ENCODE measurements around the gene GHITM. TPM values are rescaled to one million over a fixed set of nuclear protein-coding genes. Genes with fewer than 3 reads are reported as not detected.
A peak's percentile ranks its signal among the peaks of the same experiment; 100 is the strongest.

Gene GHITM
- total and polyA plus RNA-seq, 4 donors: 107 to 177 (median 123) TPM

- H3K4me1 ChIP-seq (ENCODE audit: control insufficient read depth in 5 of 5, insufficient read depth in 5 of 5, low read length in 5 of 5): no peaks in the 10 kb centered on the region
- ATAC-seq (ENCODE audit: insufficient read depth, low FRiP score): no peak
- no peak overlapping the region for H3K27ac ChIP-seq (ENCODE audit: low read depth in 1 of 2, low read length in 1 of 2)
- no peaks in the 10 kb centered on the region for H3K36me3 ChIP-seq (ENCODE audit: control insufficient read depth in 4 of 4, insufficient read depth in 4 of 4, low read length in 4 of 4)
- peaks cover 0 to 10% (median 0%) of the 10 kb centered on the region in 3 donors for H3K27me3 ChIP-seq (ENCODE audit: control insufficient read depth in 3 of 3, insufficient read depth in 3 of 3, low read length in 2 of 3)
- no peaks in the 10 kb centered on the region for H3K9me3 ChIP-seq (ENCODE audit: control insufficient read depth in 4 of 4, insufficient read depth in 3 of 4, low read length in 3 of 4)
- peak in 1 of 3 donors; percentile 4 for DNase-seq
- H3K4me3 ChIP-seq: no peak overlapping the region
- WGBS, 2 donors: 82 to 84% methylated on average over 5 of the region's 5 CpGs
- no peak overlapping the region for H3K9ac ChIP-seq (ENCODE audit: insufficient read depth in 1 of 2, low read length in 2 of 2)
- no peak for TF ChIP-seq CTCF (IDR thresholded peaks at IDR 0.05; ENCODE audit: control extremely low read depth, extremely low read depth)
Observed at GRCh38 chr10:84202349-84202748, 63.0 kb downstream of the GHITM start.

Other genes starting within 250 kb of the GHITM start
- gene GPR15LG, start 34.3 kb downstream of the GHITM start, total RNA-seq: not detected
- gene GPR15LG, start 34.3 kb downstream of the GHITM start, polyA plus RNA-seq: under 1 TPM in 1 of 2 donors, not detected in 1; 0.47 TPM
- gene CDHR1, start 55.0 kb downstream of the GHITM start, total RNA-seq: under 1 TPM; 0.17 to 0.46 TPM
- under 1 TPM; 0.10 to 0.49 TPM for gene CDHR1, start 55.0 kb downstream of the GHITM start, polyA plus RNA-seq
- gene LRIT2, start 86.0 kb downstream of the GHITM start, total RNA-seq: not detected
- not detected for gene LRIT2, start 86.0 kb downstream of the GHITM start, polyA plus RNA-seq
- gene LRIT1, start 102.0 kb downstream of the GHITM start, total RNA-seq: not detected
- gene LRIT1, start 102.0 kb downstream of the GHITM start, polyA plus RNA-seq: not detected
- gene RGR, start 105.5 kb downstream of the GHITM start, total RNA-seq: under 1 TPM in 1 of 2 donors, not detected in 1; 0.31 TPM
- gene RGR, start 105.5 kb downstream of the GHITM start, polyA plus RNA-seq: under 1 TPM; 0.05 to 0.65 TPM
- 10 to 100 TPM; 50.8 to 83.5 TPM for gene CCSER2, start 189.1 kb downstream of the GHITM start, total RNA-seq
- 10 to 100 TPM in 1 of 2 donors, 1 to 10 TPM in 1; 9.4 to 14.2 TPM for gene CCSER2, start 189.1 kb downstream of the GHITM start, polyA plus RNA-seq